ENCODE results near the gene KCNK4. TPM values are rescaled to one million over a fixed set of nuclear protein-coding genes. Genes with fewer than 3 reads are reported as not detected.

Gene KCNK4
- total RNA-seq, 1 donor from 2014 or later, result not detected

GRCh38 chr11:64253043-64253442, 38.1 kb upstream of the KCNK4 start:
- DNase-seq (ENCODE audit: low read depth, low spot score), result no peak

GRCh38 chr11:64253481-64253880, 37.6 kb upstream of the KCNK4 start:
- no peak for DNase-seq (ENCODE audit: low read depth, low spot score)

- DNase-seq (ENCODE audit: low read depth, low spot score), result no peak
Measured at GRCh38 chr11:64254326-64254725, 36.8 kb upstream of the KCNK4 start.

GRCh38 chr11:64255135-64256128, 35.7 kb upstream of the KCNK4 start:
- DNase-seq (ENCODE audit: low read depth, low spot score), result no peak

GRCh38 chr11:64256300-64256699, 34.8 kb upstream of the KCNK4 start:
- DNase-seq (ENCODE audit: low read depth, low spot score), result no peak

- DNase-seq (ENCODE audit: low read depth, low spot score), result no peak
Measured at GRCh38 chr11:64258356-64258755, 32.7 kb upstream of the KCNK4 start.

GRCh38 chr11:64258946-64259532, 32.1 kb upstream of the KCNK4 start:
- no peak for DNase-seq (ENCODE audit: low read depth, low spot score)

GRCh38 chr11:64259533-64260067, 31.5 kb upstream of the KCNK4 start:
- DNase-seq (ENCODE audit: low read depth, low spot score), result no peak

GRCh38 chr11:64260147-64260708, 30.9 kb upstream of the KCNK4 start:
- no peak for DNase-seq (ENCODE audit: low read depth, low spot score)

GRCh38 chr11:64261556-64262080, 29.5 kb upstream of the KCNK4 start:
- no peak for DNase-seq (ENCODE audit: low read depth, low spot score)

- DNase-seq (ENCODE audit: low read depth, low spot score), result no peak
Measured at GRCh38 chr11:64262271-64263002, 28.7 kb upstream of the KCNK4 start.

GRCh38 chr11:64263021-64263946, 27.8 kb upstream of the KCNK4 start:
- DNase-seq (ENCODE audit: low read depth, low spot score), result peak; percentile 58

- DNase-seq (ENCODE audit: low read depth, low spot score), result no peak
Measured at GRCh38 chr11:64263947-64264317, 27.2 kb upstream of the KCNK4 start.

- no peak for DNase-seq (ENCODE audit: low read depth, low spot score)
Measured at GRCh38 chr11:64264371-64264852, 26.7 kb upstream of the KCNK4 start.

- DNase-seq (ENCODE audit: low read depth, low spot score), result no peak
Measured at GRCh38 chr11:64265176-64266160, 25.6 kb upstream of the KCNK4 start.

- no peak for DNase-seq (ENCODE audit: low read depth, low spot score)
Measured at GRCh38 chr11:64266339-64266738, 24.8 kb upstream of the KCNK4 start.

GRCh38 chr11:64267207-64267945, 23.7 kb upstream of the KCNK4 start:
- DNase-seq (ENCODE audit: low read depth, low spot score), result no peak
